ENCODE results near the gene GJA3.
A peak's percentile ranks its signal among the peaks of the same experiment; 100 is the strongest.

The GJA3 gene

GRCh38 chr13:20168396-20168795 lies 7.5 kb upstream of the GJA3 start:
- no peak overlapping the region for H2AFZ ChIP-seq (ENCODE audit: low read depth, low read length)
- peaks cover 15% of the 10 kb centered on the region for H3K4me1 ChIP-seq (ENCODE audit: low read length)
- no peaks in the 10 kb centered on the region for H3K79me2 ChIP-seq (ENCODE audit: low read length)
- no peaks in the 10 kb centered on the region for H3K9me3 ChIP-seq (ENCODE audit: insufficient read depth, low read length)
- H3K9ac ChIP-seq (ENCODE audit: low read length): no peak overlapping the region
- H4K20me1 ChIP-seq (ENCODE audit: insufficient read depth, low read length): no peaks in the 10 kb centered on the region
- H3K4me3 ChIP-seq (ENCODE audit: low read length): no peak overlapping the region
- TF ChIP-seq CTCF (IDR thresholded peaks at IDR 0.05; ENCODE audit: low read depth, low read length) (no peak), EZH2phosphoT487 (IDR thresholded peaks at IDR 0.05; ENCODE audit: low read depth) (no peak)
- peaks cover 14% of the 10 kb centered on the region; the same call in 1 of the 2 replicates for H3K27me3 ChIP-seq (ENCODE audit: low read depth, low read length)
- no peak overlapping the region for H3K27ac ChIP-seq (ENCODE audit: low read length)
- H3K36me3 ChIP-seq (replicated peaks; ENCODE audit: low read depth, low read length): no peaks in the 10 kb centered on the region
- no peak overlapping the region for H3K4me2 ChIP-seq (ENCODE audit: low read length)

GRCh38 chr13:20165417-20166257 lies 4.8 kb upstream of the GJA3 start:
- no peak for TF ChIP-seq CTCF (IDR thresholded peaks at IDR 0.05; ENCODE audit: low read depth, low read length)
- no peak for TF ChIP-seq EZH2phosphoT487 (IDR thresholded peaks at IDR 0.05; ENCODE audit: low read depth)
- H3K79me2 ChIP-seq (ENCODE audit: low read length): no peaks in the 10 kb centered on the region
- H3K4me2 ChIP-seq (ENCODE audit: low read length): no peak overlapping the region
- H3K27me3 ChIP-seq (ENCODE audit: low read depth, low read length): peaks cover 29% of the 10 kb centered on the region
- no peak overlapping the region for H2AFZ ChIP-seq (ENCODE audit: low read depth, low read length)
- H3K4me3 ChIP-seq (ENCODE audit: low read length): no peak overlapping the region
- H3K27ac ChIP-seq (ENCODE audit: low read length): no peak overlapping the region
- H4K20me1 ChIP-seq (ENCODE audit: insufficient read depth, low read length): no peaks in the 10 kb centered on the region
- H3K9me3 ChIP-seq (ENCODE audit: insufficient read depth, low read length): no peaks in the 10 kb centered on the region
- no peak overlapping the region for H3K9ac ChIP-seq (ENCODE audit: low read length)
- no peaks in the 10 kb centered on the region for H3K36me3 ChIP-seq (replicated peaks; ENCODE audit: low read depth, low read length)
- H3K4me1 ChIP-seq (ENCODE audit: low read length): peaks cover 9% of the 10 kb centered on the region

- Histone ChIP-seq H4K20me1 (ENCODE audit: insufficient read depth, low read length) (no peaks in the 10 kb centered on the region), H3K4me1 (ENCODE audit: low read length) (peaks cover 9% of the 10 kb centered on the region), H3K27me3 (ENCODE audit: low read depth, low read length) (peaks cover 48% of the 10 kb centered on the region), H3K36me3 (replicated peaks; ENCODE audit: low read depth, low read length) (no peaks in the 10 kb centered on the region), H3K27ac (ENCODE audit: low read length) (no peak overlapping the region), H3K9me3 (ENCODE audit: insufficient read depth, low read length) (no peaks in the 10 kb centered on the region), H2AFZ (ENCODE audit: low read depth, low read length) (no peak overlapping the region), H3K4me2 (ENCODE audit: low read length) (peak overlapping the region; percentile 76; the same call in 1 of the 2 replicates), H3K9ac (ENCODE audit: low read length) (no peak overlapping the region), H3K79me2 (ENCODE audit: low read length) (no peaks in the 10 kb centered on the region), H3K4me3 (ENCODE audit: low read length) (0 out of 2 replicates have a peak overlapping the region, but pooled peaks have one; percentile 77)
- TF ChIP-seq EZH2phosphoT487 (IDR thresholded peaks at IDR 0.05; ENCODE audit: low read depth) (no peak), CTCF (IDR thresholded peaks at IDR 0.05; ENCODE audit: low read depth, low read length) (no peak)
These were observed 1.1 kb upstream of the GJA3 start for GRCh38 chr13:20161951-20162300.

- H3K4me2 ChIP-seq (ENCODE audit: low read length): peak overlapping the region; percentile 76
- H3K9ac ChIP-seq (ENCODE audit: low read length): 0 out of 2 replicates have a peak overlapping the region, but pooled peaks have one; percentile 20
- TF ChIP-seq EZH2phosphoT487 (IDR thresholded peaks at IDR 0.05; ENCODE audit: low read depth): no peak
- no peak for TF ChIP-seq CTCF (IDR thresholded peaks at IDR 0.05; ENCODE audit: low read depth, low read length)
- no peaks in the 10 kb centered on the region for H3K79me2 ChIP-seq (ENCODE audit: low read length)
- no peak overlapping the region for H3K27ac ChIP-seq (ENCODE audit: low read length)
- peaks cover 9% of the 10 kb centered on the region for H3K4me1 ChIP-seq (ENCODE audit: low read length)
- H3K27me3 ChIP-seq (ENCODE audit: low read depth, low read length): peaks cover 47% of the 10 kb centered on the region
- no peaks in the 10 kb centered on the region for H4K20me1 ChIP-seq (ENCODE audit: insufficient read depth, low read length)
- H3K4me3 ChIP-seq (ENCODE audit: low read length): peak overlapping the region; percentile 77
- no peaks in the 10 kb centered on the region for H3K9me3 ChIP-seq (ENCODE audit: insufficient read depth, low read length)
- peak overlapping the region; percentile 66; the same call in 1 of the 2 replicates for H2AFZ ChIP-seq (ENCODE audit: low read depth, low read length)
- no peaks in the 10 kb centered on the region for H3K36me3 ChIP-seq (replicated peaks; ENCODE audit: low read depth, low read length)
These were observed 561 bp upstream of the GJA3 start for GRCh38 chr13:20161275-20161950.

All from OCI-LY3 (cell line).